Effector memory CD4-positive, alpha-beta T cell (primary cell): ENCODE results near the gene TEC.
A peak's percentile ranks its signal among the peaks of the same experiment; 100 is the strongest.

ENCODE experiments used
- DNase-seq, 3 donors: peaks; one replicate each; pipeline ENCODE4 v3.0.0-alpha.2; 2020
- H3K27ac ChIP-seq: 2 replicates; pipeline ENCODE4 v1.7.0; 2013; ENCODE audit warnings: mild to moderate bottlenecking, low read length, moderate library complexity; ENCODE audit not compliant: insufficient read depth, poor library complexity, severe bottlenecking
- H3K27me3 ChIP-seq: replicated peaks from 2 replicates; pipeline ENCODE4 v1.7.0; 2013; ENCODE audit warnings: mild to moderate bottlenecking, low read length; ENCODE audit not compliant: insufficient read depth, control insufficient read depth, poor library complexity, severe bottlenecking
- H3K36me3 ChIP-seq: 2 replicates; pipeline ENCODE4 v1.7.0; 2013; ENCODE audit warnings: mild to moderate bottlenecking, low read length, moderate library complexity; ENCODE audit not compliant: control insufficient read depth, insufficient read depth
- H3K4me1 ChIP-seq: 2 replicates; pipeline ENCODE4 v1.7.0; 2013; ENCODE audit warnings: low read length, mild to moderate bottlenecking; ENCODE audit not compliant: control insufficient read depth, insufficient read depth, poor library complexity, severe bottlenecking
- H3K4me3 ChIP-seq: 2 replicates; pipeline ENCODE4 v1.7.0; 2013; ENCODE audit warnings: low read length, low read depth, mild to moderate bottlenecking; ENCODE audit not compliant: insufficient read depth, poor library complexity, severe bottlenecking
- H3K9me3 ChIP-seq: 2 replicates; pipeline ENCODE4 v1.7.0; 2013; ENCODE audit warnings: mild to moderate bottlenecking, low read length, moderate library complexity; ENCODE audit not compliant: control insufficient read depth

The TEC gene

GRCh38 chr4:48157271-48157670 is 112.4 kb downstream of the TEC start:
- Histone ChIP-seq H3K4me3 (no peak overlapping the region), H3K36me3 (no peaks in the 10 kb centered on the region), H3K4me1 (no peaks in the 10 kb centered on the region), H3K9me3 (peaks cover 3% of the 10 kb centered on the region), H3K27ac (no peak overlapping the region), H3K27me3 (no peaks in the 10 kb centered on the region)
- DNase-seq, result no peak

GRCh38 chr4:48156423-48156822 is 113.2 kb downstream of the TEC start:
- Histone ChIP-seq H3K4me3 (no peak overlapping the region), H3K27ac (no peak overlapping the region), H3K9me3 (peaks cover 3% of the 10 kb centered on the region), H3K4me1 (no peaks in the 10 kb centered on the region), H3K27me3 (no peaks in the 10 kb centered on the region), H3K36me3 (no peaks in the 10 kb centered on the region)
- DNase-seq, result no peak

GRCh38 chr4:48153791-48154550 is 115.7 kb downstream of the TEC start:
- Histone ChIP-seq H3K4me1 (no peaks in the 10 kb centered on the region), H3K36me3 (no peaks in the 10 kb centered on the region)
- no peak for DNase-seq

GRCh38 chr4:48152259-48152658 is 117.4 kb downstream of the TEC start:
- Histone ChIP-seq H3K27ac (no peak overlapping the region), H3K4me3 (no peak overlapping the region), H3K27me3 (no peaks in the 10 kb centered on the region), H3K4me1 (no peaks in the 10 kb centered on the region), H3K36me3 (no peaks in the 10 kb centered on the region), H3K9me3 (peaks cover 3% of the 10 kb centered on the region)
- DNase-seq, result no peak

More at GRCh38 chr4:48153791-48154550, 115.7 kb downstream of the TEC start:
- peaks cover 3% of the 10 kb centered on the region for H3K9me3 ChIP-seq
- H3K4me3 ChIP-seq, result no peak overlapping the region
- no peaks in the 10 kb centered on the region for H3K27me3 ChIP-seq
- no peak overlapping the region for H3K27ac ChIP-seq

GRCh38 chr4:48149827-48150370 is 119.7 kb downstream of the TEC start:
- Histone ChIP-seq H3K9me3 (peaks cover 3% of the 10 kb centered on the region), H3K36me3 (no peaks in the 10 kb centered on the region), H3K27me3 (no peaks in the 10 kb centered on the region), H3K4me3 (no peak overlapping the region), H3K4me1 (no peaks in the 10 kb centered on the region), H3K27ac (no peak overlapping the region)
- no peak for DNase-seq

GRCh38 chr4:48147621-48148020 is 122.0 kb downstream of the TEC start:
- Histone ChIP-seq H3K36me3 (no peaks in the 10 kb centered on the region), H3K27ac (no peak overlapping the region), H3K27me3 (no peaks in the 10 kb centered on the region), H3K9me3 (no peaks in the 10 kb centered on the region), H3K4me3 (no peak overlapping the region), H3K4me1 (no peaks in the 10 kb centered on the region)
- DNase-seq, result no peak

GRCh38 chr4:48141048-48141447 is 128.6 kb downstream of the TEC start:
- DNase-seq, result no peak
- no peaks in the 10 kb centered on the region for H3K9me3 ChIP-seq
- peaks cover 34% of the 10 kb centered on the region for H3K4me1 ChIP-seq
- no peak overlapping the region for H3K4me3 ChIP-seq
- H3K27me3 ChIP-seq, result no peaks in the 10 kb centered on the region
- no peaks in the 10 kb centered on the region for H3K36me3 ChIP-seq
- H3K27ac ChIP-seq, result no peak overlapping the region

GRCh38 chr4:48139691-48140090 is 129.9 kb downstream of the TEC start:
- Histone ChIP-seq H3K27me3 (no peaks in the 10 kb centered on the region), H3K9me3 (no peaks in the 10 kb centered on the region), H3K4me3 (no peak overlapping the region), H3K36me3 (no peaks in the 10 kb centered on the region), H3K4me1 (peaks cover 41% of the 10 kb centered on the region), H3K27ac (peak overlapping the region; percentile 68)
- DNase-seq, result no peak

GRCh38 chr4:48138936-48139335 is 130.7 kb downstream of the TEC start:
- Histone ChIP-seq H3K36me3 (no peaks in the 10 kb centered on the region), H3K27ac (peak overlapping the region; percentile 68), H3K4me1 (peaks cover 45% of the 10 kb centered on the region), H3K4me3 (peak overlapping the region; percentile 20), H3K27me3 (no peaks in the 10 kb centered on the region), H3K9me3 (no peaks in the 10 kb centered on the region)
- no peak for DNase-seq

- Histone ChIP-seq H3K27ac (peak overlapping the region; percentile 68), H3K27me3 (no peaks in the 10 kb centered on the region), H3K4me1 (peaks cover 45% of the 10 kb centered on the region), H3K9me3 (no peaks in the 10 kb centered on the region), H3K4me3 (peak overlapping the region; percentile 20), H3K36me3 (no peaks in the 10 kb centered on the region)
- DNase-seq, result no peak
These were observed 131.1 kb downstream of the TEC start for GRCh38 chr4:48138511-48138910.
